Measurements from ENCODE around the gene ENDOD1.
A peak's percentile ranks its signal among the peaks of the same experiment; 100 is the strongest.
"Not testable (repeated sequence)": the region's sequence is repeated elsewhere in the genome, so short reads cannot be mapped to it uniquely, and the experiment has no call there.

The ENDOD1 gene

DNA sequence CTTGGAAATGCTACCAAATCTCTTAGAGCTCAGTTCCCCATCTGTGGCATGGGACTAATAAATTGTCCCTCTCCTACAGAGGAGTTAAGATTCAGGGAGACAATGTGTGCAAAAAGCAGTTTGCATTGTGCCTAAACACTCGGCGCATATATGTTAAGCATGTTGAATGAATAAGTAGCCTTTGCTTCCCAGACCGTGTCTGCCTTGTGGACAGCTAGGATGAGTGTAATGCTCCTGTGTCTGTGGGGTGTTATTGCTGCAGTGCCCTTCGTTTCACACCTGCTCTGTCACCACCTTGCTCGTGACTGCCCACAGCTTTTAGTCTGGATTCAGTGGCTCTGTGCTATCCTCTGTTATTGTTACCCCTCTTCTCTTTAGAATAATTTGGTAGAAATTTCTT is 14.1 kb downstream of the ENDOD1 start:
- DNase-seq (ENCODE audit: low spot score), result no peak

DNA sequence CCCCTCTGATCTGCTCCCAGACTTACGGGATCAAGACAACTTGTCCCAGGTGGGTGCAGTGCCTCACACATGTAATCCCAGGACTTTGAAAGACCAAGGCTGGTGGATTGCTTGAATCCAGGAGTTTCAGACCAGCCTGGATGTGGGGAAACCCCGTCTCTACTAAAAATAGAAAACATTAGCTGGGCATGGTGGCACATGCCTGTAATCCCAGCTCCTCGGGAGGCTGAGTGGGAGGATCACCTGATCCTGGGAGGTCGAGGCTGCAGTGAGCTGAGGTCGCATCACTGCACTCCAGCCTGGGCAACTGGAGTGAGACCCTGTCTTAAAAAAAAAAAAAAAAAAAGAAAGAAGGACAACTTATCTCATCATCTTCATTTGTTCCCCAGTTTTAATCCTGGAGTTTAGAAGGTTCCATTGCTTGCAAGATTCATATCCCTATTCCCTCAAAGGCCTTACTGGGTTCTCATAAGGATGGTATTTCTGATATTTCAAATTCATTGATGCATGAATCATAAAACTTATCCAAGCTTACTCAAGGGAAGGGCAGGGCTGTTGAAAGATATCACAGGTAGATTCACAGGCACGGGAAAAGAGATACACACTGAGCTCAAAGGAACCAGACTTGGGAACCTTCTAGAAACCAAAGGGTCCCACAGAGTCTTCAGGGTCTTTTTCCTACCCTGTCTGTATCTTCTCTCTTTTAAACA is 14.6 kb downstream of the ENDOD1 start:
- DNase-seq (ENCODE audit: low spot score), result no peak

DNA sequence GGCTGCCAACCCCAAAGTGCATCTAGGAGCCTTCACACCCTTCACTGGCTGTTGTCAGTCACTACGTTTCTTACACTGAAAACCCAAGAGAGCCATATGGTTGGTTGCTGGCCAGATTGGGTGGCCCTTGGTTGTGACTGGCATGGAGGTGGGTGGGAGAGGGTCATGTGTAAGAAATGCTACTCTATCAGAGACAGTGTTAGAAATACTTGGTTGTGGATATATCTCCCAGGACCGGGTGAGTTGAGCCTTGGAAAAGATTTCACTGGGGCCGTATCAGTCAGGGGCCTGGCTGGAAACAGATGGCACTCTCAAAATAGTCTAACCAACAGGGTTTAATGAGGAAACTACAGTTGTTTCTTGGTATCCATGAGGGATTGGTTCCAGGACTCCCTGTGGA is 15.2 kb downstream of the ENDOD1 start:
- no peak for DNase-seq (ENCODE audit: low spot score)

DNA sequence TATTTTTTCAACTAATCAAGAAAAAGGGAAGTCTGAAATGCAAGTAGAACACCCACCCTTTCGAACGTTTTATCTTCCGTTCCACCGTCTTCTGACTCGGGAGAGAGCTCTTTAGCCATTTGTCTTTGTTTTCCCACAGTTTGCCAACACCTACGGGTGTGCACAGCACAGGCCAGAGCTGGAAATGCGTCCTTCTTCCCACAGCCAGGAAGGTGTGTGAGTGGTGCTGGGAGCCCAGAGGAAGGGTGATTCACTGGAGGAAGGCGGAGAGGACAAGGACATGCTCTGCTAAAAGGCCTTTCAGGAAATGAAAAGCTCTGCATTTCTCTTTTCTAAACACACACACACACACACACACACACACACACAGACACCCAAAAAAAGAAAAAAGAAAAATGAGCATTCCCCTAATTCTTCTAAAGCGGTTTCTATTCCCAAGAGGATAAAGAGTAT is 18.5 kb downstream of the ENDOD1 start:
- peak; percentile 77 for DNase-seq (ENCODE audit: low spot score)

DNA sequence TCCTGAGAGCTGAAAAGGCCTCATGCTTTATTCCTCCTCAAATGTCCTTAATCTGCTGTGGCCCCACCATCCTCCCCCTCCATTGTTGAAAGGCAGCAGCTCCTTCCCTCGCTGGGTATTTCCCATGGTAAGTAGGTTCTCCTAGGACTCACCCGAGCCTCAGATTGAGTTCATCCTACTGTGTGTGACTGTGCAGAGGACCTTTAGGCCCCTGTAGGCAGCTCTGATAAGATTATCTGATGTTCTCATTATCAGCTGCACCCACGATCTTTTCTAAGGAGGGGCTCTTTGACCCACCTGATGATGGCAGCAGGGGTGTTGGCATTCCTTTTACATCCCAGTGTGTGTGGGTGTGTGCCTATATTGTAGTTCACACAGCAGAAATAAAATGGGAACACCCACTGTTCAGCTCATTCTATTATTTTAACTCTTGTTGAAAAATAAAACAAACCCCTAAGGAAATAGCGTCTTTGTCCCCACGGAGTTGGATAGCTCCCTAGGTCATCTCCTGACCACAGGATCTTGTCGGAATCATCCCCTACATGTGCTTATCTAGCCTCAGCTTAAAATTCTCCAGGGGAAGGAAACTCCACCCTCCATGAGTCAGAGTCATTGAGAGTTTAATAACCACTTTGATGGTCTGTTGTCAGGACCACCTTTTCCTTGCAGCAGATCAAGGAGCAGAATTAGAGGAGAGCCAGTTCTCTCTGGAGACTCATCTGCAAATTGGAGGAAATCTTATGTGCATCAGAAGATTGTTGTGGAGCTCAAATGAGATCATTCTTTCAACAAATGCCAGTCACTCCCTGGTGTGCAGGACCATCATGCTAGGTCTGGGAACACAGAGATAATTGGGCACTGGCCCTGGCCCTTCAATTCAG is 19.3 kb downstream of the ENDOD1 start:
- DNase-seq (ENCODE audit: low spot score), result peak; percentile 52

DNA sequence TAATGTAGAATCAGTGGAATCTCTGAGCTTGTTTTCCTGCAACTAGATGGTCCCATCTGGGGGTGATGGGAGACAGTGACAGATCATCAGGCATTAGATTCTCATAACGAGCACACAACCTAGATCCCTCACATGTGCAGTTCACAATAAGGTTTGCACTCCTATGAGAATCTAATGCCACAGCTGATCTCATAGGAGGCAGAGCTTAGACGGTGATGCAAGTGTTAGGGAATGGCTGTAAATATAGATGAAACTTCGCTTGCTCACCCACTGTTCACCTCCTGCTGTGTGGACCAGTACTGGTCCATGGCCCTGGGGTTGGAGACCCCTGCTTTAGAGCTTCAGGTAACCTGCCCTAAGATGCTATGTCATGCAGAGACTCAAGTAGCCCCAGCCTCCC is 21.8 kb downstream of the ENDOD1 start:
- not testable (repeated sequence) for DNase-seq (ENCODE audit: low spot score)

DNA sequence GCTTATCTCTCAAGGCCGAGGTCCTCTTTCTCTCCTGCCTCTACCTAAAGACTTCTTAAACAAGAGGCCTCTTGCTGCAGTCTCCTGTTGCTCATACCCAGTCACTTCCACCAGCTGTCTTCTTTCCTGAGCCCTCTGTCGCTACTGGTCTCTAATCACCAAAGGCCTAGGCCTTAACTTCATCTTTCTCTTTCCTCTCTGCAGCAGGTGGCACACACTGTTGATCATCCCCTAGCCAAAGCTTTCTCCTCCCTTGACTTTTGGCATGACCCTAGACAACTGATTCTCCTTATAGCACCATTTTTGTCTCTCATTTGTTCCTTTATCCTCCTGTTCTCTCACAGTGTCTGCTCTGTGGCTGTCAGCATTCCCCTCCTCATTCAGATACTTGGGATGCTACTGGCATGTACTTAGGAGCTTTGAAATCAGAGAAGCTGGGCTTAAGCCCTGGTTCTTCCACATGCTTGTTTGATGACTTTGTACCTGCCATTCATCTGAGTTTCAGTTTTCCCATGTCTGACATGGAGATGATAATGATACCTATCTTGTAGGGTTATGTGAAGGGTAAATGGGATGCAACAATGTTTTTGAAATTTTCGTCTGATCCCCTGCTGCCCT is 22.4 kb downstream of the ENDOD1 start:
- DNase-seq (ENCODE audit: low spot score), result no peak

DNA sequence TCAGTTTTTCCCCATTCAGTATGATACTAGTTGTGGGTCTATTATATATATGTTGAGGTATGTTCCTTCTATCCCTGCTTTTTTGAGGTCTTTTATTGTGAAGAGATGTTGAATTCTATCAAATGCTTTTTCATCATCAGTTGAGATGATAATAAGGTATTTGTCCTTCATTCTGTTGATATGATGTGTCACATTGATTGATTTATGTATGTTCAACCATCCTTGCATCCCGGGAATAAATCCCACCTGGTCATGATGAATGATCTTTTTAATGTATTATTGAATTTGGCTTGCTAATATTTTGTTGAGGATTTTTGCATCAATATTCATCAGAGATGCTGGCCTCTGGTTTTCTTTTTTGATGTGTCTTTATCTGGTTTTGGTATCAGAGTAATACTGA is 26.0 kb downstream of the ENDOD1 start:
- no peak for DNase-seq (ENCODE audit: low spot score)

DNA sequence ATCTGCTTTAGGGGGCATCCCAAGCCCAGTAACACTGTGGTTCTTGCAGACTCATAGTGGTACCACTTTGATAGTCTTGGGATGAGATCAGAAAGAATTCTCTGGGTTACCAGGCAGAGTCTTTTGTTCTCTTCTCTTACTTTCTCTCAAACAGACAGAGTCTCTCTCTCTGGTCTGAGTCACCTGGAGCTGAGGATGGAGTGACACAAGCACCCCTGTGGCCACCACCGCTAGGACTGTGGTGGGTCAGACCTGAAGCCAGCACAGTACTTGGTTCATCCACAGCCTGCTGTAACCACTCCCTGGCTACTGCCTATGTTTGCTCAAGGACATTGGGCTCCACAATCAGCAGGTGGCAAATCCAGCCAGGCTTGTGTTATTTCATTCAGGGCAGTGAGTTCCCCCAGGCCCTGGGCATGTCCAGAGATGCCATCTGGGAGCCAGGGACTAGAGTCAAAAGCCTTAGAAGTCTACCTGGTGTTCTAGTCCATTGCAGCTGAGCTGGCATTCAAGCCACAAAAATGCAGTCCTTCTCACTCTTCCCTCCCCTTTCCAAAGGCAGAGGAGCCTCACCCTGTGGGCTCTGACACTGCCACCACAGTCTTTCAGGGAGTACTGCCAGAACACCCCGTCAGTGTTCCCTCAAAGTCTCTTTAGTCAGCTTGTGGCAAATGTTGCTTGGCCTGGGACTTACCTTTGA is 29.9 kb downstream of the ENDOD1 start:
- peak; percentile 41 for DNase-seq (ENCODE audit: low spot score)

DNA sequence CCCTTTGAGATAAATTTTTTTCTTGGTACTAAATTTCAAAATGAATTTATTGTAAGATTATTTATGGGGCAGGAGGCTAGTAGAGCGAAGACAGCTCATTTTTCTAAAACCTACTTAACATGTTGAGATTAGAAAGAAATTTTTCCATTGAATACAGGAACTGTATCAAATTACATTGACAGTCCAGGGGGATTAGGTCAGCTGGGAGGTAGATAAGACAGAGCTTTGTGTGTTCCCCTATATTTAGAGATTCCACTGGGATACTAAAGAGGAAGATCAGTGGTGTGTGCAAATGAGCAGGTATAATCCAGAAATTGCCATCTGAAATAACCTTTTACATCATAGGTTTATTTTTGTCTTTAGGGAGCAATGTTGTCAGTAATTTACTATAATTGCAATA is 32.1 kb downstream of the ENDOD1 start:
- DNase-seq (ENCODE audit: low spot score), result no peak

DNA sequence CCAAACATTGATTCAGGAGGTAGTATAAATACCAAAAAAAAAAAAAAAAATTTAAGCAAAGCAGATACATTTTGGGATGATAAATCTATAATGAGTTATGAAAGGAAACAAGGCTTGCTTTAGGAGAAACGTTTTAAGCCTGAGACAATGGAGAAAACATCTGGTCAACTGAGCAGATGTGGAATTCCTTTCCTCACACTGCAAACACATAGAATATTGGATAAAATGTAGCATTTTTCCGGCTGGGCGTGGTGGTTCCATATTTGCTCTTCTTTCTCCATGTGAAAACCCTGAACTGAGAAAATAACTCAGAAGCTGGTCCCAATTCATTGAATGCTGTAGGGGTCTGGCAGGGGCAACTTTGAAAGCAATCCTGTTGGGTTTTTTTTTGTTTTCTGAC is 33.9 kb downstream of the ENDOD1 start:
- DNase-seq (ENCODE audit: low spot score), result no peak

DNA sequence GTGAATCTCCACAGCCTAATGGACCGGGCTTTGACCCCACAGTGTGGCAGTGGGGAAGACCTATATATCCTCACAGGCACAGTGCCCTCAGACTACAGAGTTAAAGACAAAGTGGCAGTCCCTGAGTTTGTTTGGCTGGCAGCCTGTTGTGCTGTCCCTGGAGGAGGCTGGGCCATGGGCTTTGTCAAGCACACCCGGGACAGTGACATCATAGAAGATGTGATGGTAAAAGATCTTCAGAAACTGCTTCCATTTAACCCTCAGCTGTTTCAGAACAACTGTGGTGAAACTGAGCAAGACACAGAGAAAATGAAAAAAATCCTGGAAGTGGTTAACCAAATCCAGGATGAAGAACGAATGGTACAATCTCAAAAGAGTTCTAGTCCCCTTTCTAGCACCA is 39.0 kb downstream of the ENDOD1 start:
- no peak for DNase-seq (ENCODE audit: low spot score)

DNA sequence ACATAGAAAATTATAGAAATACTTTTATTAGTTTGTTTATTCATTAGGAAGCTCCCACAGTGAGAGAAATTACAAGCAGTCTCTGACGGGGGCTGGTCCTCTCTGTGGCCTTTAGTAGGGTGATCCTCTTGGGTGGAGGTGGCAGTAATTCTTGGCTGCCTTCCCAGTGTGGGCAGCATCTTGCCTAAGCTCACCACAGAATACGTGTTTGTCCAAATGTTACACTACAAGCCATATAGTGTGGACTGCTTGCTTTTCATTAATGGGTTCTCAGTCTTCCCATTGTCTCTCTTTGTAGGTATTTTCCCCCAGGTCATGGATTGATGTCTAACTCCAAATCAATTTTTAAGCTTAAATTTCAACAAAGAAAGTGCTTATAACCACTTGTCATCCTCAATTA is 43.3 kb downstream of the ENDOD1 start:
- no peak for DNase-seq (ENCODE audit: low spot score)

DNA sequence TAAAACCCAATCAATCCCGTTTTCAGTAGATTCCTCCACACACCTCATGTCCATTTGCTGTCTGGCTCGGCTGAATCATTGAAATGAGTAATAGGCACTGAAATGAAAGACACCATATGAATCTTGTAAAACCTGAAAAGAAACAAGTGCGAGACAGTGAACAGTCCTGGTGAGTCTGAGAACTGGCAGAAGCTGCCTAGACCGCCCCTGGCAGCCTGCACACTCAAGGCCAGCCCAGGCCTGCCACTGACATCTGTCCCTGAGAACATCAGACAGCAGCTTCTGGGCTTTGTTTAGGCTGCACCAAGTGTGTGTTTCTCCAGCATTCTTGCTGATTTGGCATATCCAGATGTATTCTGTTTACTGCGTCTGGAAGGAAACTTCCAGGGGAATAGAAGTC is 44.8 kb downstream of the ENDOD1 start:
- DNase-seq (ENCODE audit: low spot score), result no peak

DNA sequence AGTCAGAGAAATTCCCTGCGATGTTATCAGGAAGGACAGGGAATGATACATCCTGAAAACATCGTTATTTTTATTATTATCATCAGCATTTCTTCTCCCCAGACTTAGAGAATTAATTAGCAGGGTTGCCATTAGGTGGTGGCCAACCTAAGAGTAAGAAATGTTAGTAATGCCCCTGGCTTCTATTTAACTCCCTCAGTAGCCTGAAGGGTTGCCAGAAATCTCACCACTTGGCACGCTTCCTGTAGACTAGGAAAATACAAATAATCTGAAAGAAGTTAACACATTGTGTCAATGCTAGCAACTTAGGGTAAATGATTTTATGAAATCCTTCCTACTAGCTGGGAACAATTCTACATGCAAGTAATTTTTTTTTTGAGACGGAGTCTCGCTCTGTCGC is 45.5 kb downstream of the ENDOD1 start:
- DNase-seq (ENCODE audit: low spot score), result no peak

DNA sequence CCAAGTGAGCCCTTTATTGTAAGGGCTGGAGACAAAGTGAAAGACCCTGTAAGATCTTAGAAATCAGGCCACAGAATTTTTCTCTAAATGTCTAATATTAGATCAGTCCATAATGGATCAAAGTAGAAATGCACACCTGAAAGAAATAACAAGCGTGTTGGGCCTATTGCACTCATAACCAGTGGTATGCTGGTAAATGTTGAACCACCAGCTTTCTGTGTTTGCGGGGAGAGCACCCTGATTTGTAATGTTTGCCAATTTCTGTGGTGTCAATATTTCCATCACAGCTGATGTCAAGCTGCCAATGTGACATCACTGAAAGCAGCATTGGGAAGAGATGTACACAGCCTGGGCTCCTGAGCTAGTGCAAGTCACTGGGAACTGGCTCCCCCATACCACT is 46.2 kb downstream of the ENDOD1 start:
- DNase-seq (ENCODE audit: low spot score), result no peak

DNA sequence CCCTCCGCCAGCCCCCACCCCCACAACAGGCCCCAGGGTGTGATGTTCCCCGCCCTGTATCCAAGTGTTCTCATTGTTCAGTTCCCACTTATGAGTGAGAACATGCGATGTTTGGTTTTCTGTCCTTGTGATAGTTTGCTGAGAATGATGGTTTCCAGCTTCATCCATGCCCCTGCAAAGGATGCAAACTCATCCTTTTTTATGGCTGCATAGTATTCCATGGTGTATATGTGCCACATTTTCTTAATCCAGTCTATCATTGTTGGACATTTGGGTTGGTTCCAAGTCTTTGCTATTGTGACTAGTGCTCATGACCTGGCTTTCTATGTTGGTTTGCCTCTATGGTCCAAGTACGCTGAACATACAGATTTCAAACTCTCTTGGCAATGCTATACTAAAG is 47.1 kb downstream of the ENDOD1 start:
- not testable (repeated sequence) for DNase-seq (ENCODE audit: low spot score)

DNA sequence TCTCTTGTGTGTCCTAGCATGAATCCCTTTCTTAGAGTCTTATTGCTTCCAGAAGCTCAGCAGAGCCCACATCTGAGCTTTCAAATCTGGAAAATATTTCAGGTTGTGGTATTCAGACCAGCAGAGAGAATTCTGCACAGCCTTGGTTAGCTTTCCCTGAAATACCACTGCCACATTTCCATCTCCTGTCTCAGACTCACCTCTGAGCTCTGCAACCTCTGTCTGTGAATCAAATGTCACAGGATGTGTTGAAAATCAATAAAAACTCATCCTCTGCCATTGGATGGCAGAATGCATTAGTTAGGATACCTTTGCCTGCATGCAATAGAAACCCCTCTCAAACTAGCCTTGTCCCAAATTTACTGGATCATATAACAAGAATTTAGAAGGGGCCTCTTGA is 47.7 kb downstream of the ENDOD1 start:
- no peak for DNase-seq (ENCODE audit: low spot score)

DNA sequence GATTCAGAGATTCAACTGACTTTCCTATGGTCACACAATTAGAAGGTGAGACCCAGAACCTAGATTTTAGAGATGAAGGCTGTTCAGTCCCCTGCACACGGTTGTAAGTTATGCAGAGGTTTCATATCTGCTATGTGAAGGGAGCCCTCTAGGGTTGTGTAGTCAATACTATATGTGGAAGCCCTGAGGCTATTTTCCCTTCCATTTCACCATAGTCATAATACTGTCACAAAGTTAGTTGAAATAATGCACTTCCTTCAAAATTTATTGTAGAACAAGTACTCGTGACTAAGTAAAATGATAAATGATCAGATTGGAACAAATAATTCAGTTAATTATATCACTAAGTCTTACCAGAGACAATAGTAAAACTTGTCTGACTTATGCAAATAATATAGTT is 48.8 kb downstream of the ENDOD1 start:
- DNase-seq (ENCODE audit: low spot score), result no peak

DNA sequence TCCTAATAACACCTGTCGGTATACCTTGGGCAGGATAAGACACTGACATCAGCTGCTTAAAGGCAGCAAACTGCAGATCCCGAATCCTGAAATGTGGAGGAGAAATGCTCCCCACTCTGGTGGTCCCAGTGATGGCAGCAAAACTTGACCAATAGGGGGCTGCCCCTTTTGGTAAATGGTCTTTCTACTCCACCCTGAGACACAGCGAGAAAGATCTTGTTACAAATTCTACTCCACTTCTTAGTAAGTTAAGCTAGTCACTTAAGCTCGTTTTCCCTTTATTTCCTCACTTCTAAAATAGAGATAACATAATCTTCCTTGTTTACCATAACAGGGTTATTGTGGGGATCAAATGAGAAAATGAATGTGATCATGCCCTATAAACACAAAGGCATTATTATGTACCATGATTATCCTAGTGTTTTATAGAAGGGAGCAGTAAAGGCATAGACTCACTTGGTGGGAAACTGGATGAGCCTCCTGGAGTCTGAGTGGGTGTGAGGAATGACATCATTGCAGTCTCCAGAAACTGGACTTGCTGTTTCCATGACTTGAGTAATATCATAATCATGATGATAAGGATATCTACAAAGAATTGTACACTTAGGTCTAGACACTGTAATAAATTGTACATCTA is 50.9 kb downstream of the ENDOD1 start:
- no peak for DNase-seq (ENCODE audit: low spot score)

DNA sequence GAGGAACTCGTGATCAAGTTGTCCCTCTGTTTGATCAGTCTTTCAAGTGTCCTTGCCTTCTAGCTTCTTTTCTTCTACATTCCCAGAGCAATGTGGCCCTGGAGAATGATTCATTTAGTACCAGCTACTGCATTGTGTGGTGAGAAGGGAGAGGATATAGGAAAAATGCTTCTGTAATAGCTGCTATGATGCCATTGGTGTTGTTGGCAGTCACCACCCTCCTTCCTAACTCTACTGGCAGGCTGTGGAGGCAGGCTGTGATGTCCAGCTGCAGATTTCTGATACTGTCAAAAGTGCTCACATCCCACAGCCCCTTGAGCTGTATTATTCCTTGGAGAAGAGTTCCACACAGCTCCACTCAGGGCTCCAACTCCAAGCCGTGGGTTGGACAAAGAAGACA is 52.8 kb downstream of the ENDOD1 start:
- no peak for DNase-seq (ENCODE audit: low spot score)

DNA sequence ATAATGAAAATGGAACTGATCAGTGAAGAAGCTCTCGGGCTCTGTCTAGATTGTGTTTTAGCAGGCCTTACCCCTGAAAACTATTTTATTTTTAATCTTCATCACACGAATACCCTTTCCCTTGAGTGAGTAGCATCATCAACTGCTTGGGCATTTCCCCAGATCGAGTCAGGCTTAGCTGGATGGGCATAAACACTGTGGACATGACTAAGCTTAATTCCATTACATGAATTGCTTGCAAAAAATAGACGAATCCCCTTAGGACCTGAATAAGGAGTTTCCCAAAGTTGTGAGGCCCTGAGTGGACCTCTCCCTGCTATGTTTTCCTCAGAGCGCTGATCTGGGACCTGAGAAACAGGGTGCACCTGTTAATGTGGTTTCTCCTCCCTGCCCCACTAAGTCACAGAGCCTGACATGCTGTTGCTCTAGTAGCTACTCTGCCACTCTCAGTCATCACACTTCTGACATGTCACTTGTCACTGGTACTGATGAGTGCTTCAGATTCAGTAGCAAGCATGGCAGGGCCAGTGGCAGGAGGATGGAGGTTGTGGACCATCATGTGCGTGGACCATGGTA is 53.5 kb downstream of the ENDOD1 start:
- no peak for DNase-seq (ENCODE audit: low spot score)
